Progenitor cell of endocrine pancreas (in vitro differentiated cells): ENCODE measurements around the gene SLC2A10. TPM values are rescaled to one million over a fixed set of nuclear protein-coding genes. Genes with fewer than 3 reads are reported as not detected.

Source experiments
- DNase-seq: peaks from one replicate; pipeline ENCODE4 v3.0.0; 2021; ENCODE audit warnings: low spot score; ENCODE audit not compliant: unreplicated experiment
- H3K27ac Mint-ChIP-seq: 2 replicates; pipeline ENCODE4 v1.8.0; 2021; ENCODE audit warnings: mild to moderate bottlenecking, moderate library complexity, mixed read lengths
- H3K27me3 Mint-ChIP-seq: 2 replicates; pipeline ENCODE4 v1.8.0; 2021; ENCODE audit warnings: mixed read lengths
- H3K36me3 Mint-ChIP-seq: 2 replicates; pipeline ENCODE4 v1.8.0; 2022; ENCODE audit warnings: mixed read lengths; ENCODE audit not compliant: insufficient read depth
- H3K4me1 Mint-ChIP-seq: 2 replicates; pipeline ENCODE4 v1.8.0; 2021; ENCODE audit warnings: low read depth, mixed read lengths
- H3K4me3 Mint-ChIP-seq: 2 replicates; pipeline ENCODE4 v1.8.0; 2021; ENCODE audit warnings: low read depth, mild to moderate bottlenecking, moderate library complexity, mixed read lengths
- H3K9me3 Mint-ChIP-seq: 2 replicates; pipeline ENCODE4 v1.8.0; 2021; ENCODE audit warnings: low read depth, mixed read lengths
- CTCF ChIP-seq: fragments of 200-600 bp; sonication (generic); IDR thresholded peaks from one replicate; pipeline ENCODE4 v1.5.0; 2021; ENCODE audit warnings: antibody characterized with exemption, mild to moderate bottlenecking; ENCODE audit not compliant: unreplicated experiment
- total RNA-seq: library from RNA; stranded (reverse); gene quantifications from 2 replicates; pipeline ENCODE4 v1.2.1, GENCODE V29; 2021

Gene SLC2A10
- total RNA-seq, 1 donor from 2014 or later: 16.6 TPM

DNA sequence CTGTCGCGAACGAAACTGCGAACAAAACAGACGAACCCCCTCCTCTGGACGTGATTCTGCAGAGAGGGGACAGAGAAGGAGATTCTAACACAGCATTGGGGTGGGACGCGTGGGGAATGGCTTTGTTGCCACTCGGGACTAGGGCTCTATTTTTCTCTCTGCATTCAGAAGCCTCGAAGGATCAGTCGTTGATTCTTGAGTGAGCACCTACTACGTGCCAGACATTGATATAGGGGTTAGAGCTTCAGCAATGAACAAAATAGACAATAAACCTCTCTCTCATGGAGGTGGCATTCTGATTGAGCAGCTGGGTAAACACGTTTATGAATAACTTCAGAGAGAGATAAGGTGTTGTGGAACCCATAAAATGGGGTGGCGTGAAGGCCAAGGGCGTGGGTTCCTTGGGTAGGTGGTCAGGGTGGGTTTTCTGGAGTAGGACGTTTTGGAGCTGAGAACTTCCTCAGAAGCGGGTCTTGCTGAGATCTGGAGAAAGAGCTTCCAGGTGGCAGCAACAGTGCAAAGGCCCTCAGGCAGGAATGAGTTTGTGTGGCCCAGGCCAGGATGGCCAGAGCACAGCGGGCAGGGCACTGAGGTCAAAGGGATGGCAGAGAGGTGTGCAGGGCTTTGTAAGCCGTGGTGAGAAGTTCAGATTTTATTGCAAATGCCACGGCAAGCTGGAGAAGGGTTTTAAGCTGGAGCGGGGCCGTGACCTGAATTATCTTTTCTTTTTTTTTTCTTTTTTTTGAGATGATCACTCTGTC lies 884 bp downstream of the SLC2A10 start:
- Mint-ChIP-seq H3K4me1 (peaks cover 22% of the 10 kb centered on the region), H3K27me3 (no peaks in the 10 kb centered on the region), H3K27ac (peak overlapping the region; percentile 94), H3K4me3 (peak overlapping the region; percentile 86), H3K36me3 (no peaks in the 10 kb centered on the region), H3K9me3 (peaks cover 3% of the 10 kb centered on the region)
- TF ChIP-seq CTCF: no peak
- DNase-seq: no peak

GRCh38 chr20:46712056-46712636 lies 2.7 kb downstream of the SLC2A10 start:
- Mint-ChIP-seq H3K4me3 (no peak overlapping the region), H3K4me1 (peaks cover 22% of the 10 kb centered on the region), H3K27me3 (no peaks in the 10 kb centered on the region)

DNA sequence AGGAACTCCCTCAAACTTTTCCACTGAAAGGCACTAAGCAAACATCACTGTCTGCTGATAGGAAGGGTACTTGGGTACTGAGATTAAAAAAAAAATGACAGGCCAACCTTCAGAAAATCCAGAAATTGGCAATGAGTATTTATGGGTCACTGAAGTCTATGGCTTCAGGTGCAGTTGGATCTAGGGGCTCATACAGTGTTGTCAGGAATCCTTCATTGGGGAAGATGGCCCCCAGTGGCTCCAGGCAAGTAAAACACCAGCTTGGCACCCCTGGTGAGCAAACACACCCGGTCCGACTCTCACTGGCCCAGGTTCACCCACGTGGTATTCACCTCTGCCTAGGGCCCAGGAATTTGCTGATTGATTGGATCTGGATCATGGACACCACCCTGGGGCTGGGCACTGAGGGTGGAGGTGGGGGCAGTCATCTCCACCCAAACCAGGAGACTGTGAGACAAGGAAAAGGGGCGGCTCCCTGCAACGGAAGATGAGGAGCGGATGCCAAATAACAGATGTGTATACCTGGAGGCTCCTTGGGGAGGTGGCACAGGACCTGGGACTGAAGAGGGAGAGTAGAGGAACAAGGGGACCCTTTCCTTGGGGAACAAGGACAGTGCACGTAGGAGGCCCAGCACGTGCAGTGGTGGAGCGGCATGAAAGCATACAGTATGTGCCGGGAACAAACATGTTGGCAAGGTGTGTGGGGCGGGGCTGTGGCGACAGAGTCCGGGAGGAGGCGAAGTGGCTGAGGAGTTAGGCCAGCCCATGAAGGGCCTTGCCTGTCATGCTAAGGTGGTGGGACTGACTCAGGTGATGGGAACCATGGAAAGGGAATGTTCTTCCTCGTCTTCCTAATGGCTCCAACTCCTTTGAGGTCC lies 4.7 kb downstream of the SLC2A10 start:
- peaks cover 1% of the 10 kb centered on the region for H3K36me3 Mint-ChIP-seq
- no peak overlapping the region for H3K4me3 Mint-ChIP-seq
- H3K4me1 Mint-ChIP-seq: peaks cover 13% of the 10 kb centered on the region
- H3K27me3 Mint-ChIP-seq: no peaks in the 10 kb centered on the region
- no peak overlapping the region for H3K27ac Mint-ChIP-seq
- no peak for TF ChIP-seq CTCF
- H3K9me3 Mint-ChIP-seq: no peaks in the 10 kb centered on the region
- DNase-seq: no peak

More at GRCh38 chr20:46712056-46712636, 2.7 kb downstream of the SLC2A10 start:
- DNase-seq: no peak
- no peaks in the 10 kb centered on the region for H3K36me3 Mint-ChIP-seq
- no peaks in the 10 kb centered on the region for H3K9me3 Mint-ChIP-seq
- no peak for TF ChIP-seq CTCF
- H3K27ac Mint-ChIP-seq: no peak overlapping the region

- H3K27me3 Mint-ChIP-seq: no peaks in the 10 kb centered on the region
- H3K4me3 Mint-ChIP-seq: no peak overlapping the region
- peaks cover 8% of the 10 kb centered on the region for H3K36me3 Mint-ChIP-seq
- H3K9me3 Mint-ChIP-seq: peaks cover 6% of the 10 kb centered on the region
- H3K4me1 Mint-ChIP-seq: peaks cover 8% of the 10 kb centered on the region
- no peak for DNase-seq
- no peak for TF ChIP-seq CTCF
- H3K27ac Mint-ChIP-seq: no peak overlapping the region
Measured at GRCh38 chr20:46715292-46715756, 5.9 kb downstream of the SLC2A10 start.
